ENCODE measurements around the gene ZNF33A. TPM values are rescaled to one million over a fixed set of nuclear protein-coding genes. Genes with fewer than 3 reads are reported as not detected.

The ZNF33A gene
- total and polyA plus RNA-seq, 2 donors (not counting 3 experiments of a cell fraction or from before 2014, with no cell fraction given) = 4.6 to 13.2 TPM

GRCh38 chr10:37965006-37965405 lies 45.5 kb upstream of the ZNF33A start:
- POLR2A ChIA-PET = no interaction called here
- Histone ChIP-seq H3K27ac (ENCODE audit: insufficient read depth, low read depth, low read length) (no peak overlapping the region), H3K9ac (replicated peaks; ENCODE audit: extremely low read depth, insufficient read depth, low read length) (no peak overlapping the region), H3K9me3 (replicated peaks; ENCODE audit: control insufficient read depth, insufficient read depth, low read length) (no peaks in the 10 kb centered on the region), H3K79me2 (ENCODE audit: control insufficient read depth, insufficient read depth, low read length) (no peaks in the 10 kb centered on the region), H3K27me3 (ENCODE audit: control insufficient read depth in 2 of 2, insufficient read depth in 2 of 2, low read length in 2 of 2) (no peaks in the 10 kb centered on the region), H3K4me1 (ENCODE audit: control insufficient read depth, extremely low read depth, insufficient read depth, low read length) (no peaks in the 10 kb centered on the region), H3K4me3 (replicated peaks in 1 of 3; ENCODE audit: insufficient read depth in 1 of 3, low read depth in 1 of 3, low read length in 3 of 3) (no peak overlapping the region), H3K9me1 (replicated peaks; ENCODE audit: control insufficient read depth, extremely low read depth, insufficient read depth, low read length) (no peaks in the 10 kb centered on the region), H3K36me3 (ENCODE audit: control insufficient read depth in 2 of 2, extremely low read depth in 1 of 2, insufficient read depth in 2 of 2, low read length in 2 of 2) (no peaks in the 10 kb centered on the region), H3K4me2 (ENCODE audit: insufficient read depth, low read length) (no peak overlapping the region), H2AFZ (ENCODE audit: low read depth, low read length) (no peak overlapping the region), H4K20me1 (replicated peaks; ENCODE audit: control insufficient read depth, extremely low read depth, insufficient read depth, low read length) (no peaks in the 10 kb centered on the region)
- TF ChIP-seq EZH2 (IDR thresholded peaks at IDR 0.05; ENCODE audit: borderline replicate concordance, low read depth, low read length, severe bottlenecking) (no peak), JUN (IDR thresholded peaks at IDR 0.05; ENCODE audit: borderline replicate concordance, insufficient read depth, insufficient read length, low read depth) (no peak), GATA2 (IDR thresholded peaks at IDR 0.05; ENCODE audit: insufficient read depth, insufficient read length, low read depth, low read length) (no peak), CTCF (IDR thresholded peaks at IDR 0.05; ENCODE audit: extremely low read depth in 1 of 2, insufficient read depth in 1 of 2, low read depth in 1 of 2, low read length in 2 of 2) (no peak), FOS (IDR thresholded peaks at IDR 0.05; ENCODE audit: borderline replicate concordance, insufficient read depth, low read length) (no peak), POLR2A (IDR thresholded peaks at IDR 0.05; ENCODE audit: low read depth, low read length) (no peak), POLR2AphosphoS5 (IDR thresholded peaks at IDR 0.05; ENCODE audit: insufficient read depth, low read depth, low read length) (no peak), MYC (IDR thresholded peaks at IDR 0.05; ENCODE audit: low read depth, low read length) (no peak)
- TF ChIP-seq, protein P1, sequence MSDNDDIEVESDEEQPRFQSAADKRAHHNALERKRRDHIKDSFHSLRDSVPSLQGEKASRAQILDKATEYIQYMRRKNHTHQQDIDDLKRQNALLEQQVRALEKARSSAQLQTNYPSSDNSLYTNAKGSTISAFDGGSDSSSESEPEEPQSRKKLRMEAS (IDR thresholded peaks at IDR 0.05; ENCODE audit: insufficient read depth, insufficient read length) = no peak
- FAIRE-seq (no peak), DNase-seq (ENCODE audit: low read depth, low spot score) (no peak)
- CTCF ChIA-PET = interaction anchor here (1.4 kb wide), 1 partner anchor 12 kb away, joined by 5 read pairs; the partner anchor contains the start of gene ZNF25
- dilution Hi-C loops (cut with MboI; ENCODE audit: extremely low pct_ligation_motif_present, low sequenced_read_pairs) (no loop called here), intact Hi-C loops (cut with micrococcal nuclease) (no loop called here)
- no TSS peak for BruUV-seq (replicated peaks)

Data from endothelial cell of umbilical vein (primary cell).